Muscle of arm (tissue), 12 donors: ENCODE data around the gene CELF4. TPM values are rescaled to one million over a fixed set of nuclear protein-coding genes. Genes with fewer than 3 reads are reported as not detected.

Experiments used
- DNase-seq: peaks from one replicate; pipeline ENCODE4 v3.0.0-alpha.2; 2013
- polyA plus RNA-seq, 12 donors: library from polyadenylated mRNA; unstranded; fragments of 120-200 nt; gene quantifications; one replicate each; pipeline ENCODE4 v1.2.1, GENCODE V29; 2013; ENCODE audit not compliant: insufficient read length in 12 of 12

Gene CELF4
- polyA plus RNA-seq, 12 donors, result 0.53 to 9.5 (median 1.1) TPM; not detected in 1

DNA sequence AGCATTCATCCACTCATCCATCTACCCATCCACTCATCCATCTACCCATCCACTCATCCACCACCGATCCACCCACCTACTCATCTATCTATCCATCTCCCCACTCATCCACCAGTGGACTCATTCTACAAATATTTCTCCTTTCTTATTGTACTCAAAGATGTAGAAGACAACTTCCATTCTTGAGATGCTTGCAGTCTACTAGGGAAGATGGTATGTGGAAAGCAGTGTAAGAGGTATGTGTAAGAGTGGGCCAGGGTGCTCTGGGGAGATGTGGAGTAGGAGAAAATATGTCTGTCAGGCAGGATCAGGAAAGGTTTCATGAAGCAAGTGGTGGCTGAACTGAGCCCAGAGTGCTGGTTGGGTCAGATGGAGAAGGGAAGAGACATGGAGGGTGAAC, 150.8 kb downstream of the CELF4 start:
- no peak for DNase-seq

DNA sequence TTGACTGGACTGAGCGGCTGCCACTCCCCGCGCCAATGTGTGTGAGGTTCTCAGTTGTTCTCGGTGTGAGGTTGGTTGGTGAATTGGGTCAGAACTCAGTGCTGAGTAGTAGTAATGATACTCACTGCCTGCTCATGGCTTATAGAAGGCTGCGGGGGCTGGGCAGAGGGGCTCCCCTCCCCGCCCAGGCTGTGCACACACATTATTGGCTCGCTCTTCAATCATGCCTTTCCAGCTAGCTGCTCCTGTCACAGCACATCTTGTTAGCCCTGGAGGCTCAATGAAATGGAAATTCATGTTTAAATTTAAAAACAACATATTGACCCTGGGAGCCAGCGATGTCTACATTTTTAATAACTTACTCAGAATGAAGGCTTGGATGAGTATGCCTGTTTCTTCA, 152.8 kb downstream of the CELF4 start:
- DNase-seq, result no peak

DNA sequence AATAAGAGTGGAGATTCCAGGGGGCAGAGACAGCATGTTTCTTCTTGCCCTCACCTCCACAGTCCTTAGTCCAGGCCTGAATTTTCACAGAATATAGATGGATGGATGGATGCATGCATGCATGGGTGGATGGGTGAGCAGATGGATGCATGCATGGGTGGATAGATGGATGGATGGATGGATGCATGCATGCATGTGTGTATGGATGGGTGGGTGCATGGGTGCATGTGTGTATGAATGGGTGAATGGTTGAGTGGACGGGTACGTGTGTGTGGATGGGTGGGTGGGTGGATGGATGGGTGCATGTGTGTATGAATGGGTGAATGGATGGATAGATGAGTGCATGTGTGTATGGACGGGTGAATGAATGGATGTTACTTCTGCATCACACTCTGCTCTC, 153.3 kb downstream of the CELF4 start:
- DNase-seq, result no peak

DNA sequence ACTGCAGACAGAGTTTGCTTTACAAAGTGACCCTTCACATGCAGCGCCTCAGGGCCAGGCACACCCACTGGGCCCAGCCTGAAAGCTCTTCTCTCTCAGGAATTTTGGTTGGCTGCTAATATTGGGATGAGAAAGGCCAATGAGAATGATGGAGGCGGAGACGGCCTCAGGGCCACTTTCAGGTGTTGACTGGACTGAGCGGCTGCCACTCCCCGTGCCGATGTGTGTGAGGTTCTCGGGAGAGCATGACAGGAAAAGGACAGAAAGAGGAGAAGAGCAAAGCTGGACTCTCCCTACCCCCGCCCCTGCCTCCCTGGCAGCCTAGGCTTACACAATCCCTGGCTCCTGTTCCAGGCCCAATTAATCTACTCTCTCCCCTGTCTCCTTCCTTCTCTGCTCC, 155.7 kb downstream of the CELF4 start:
- no peak for DNase-seq

DNA sequence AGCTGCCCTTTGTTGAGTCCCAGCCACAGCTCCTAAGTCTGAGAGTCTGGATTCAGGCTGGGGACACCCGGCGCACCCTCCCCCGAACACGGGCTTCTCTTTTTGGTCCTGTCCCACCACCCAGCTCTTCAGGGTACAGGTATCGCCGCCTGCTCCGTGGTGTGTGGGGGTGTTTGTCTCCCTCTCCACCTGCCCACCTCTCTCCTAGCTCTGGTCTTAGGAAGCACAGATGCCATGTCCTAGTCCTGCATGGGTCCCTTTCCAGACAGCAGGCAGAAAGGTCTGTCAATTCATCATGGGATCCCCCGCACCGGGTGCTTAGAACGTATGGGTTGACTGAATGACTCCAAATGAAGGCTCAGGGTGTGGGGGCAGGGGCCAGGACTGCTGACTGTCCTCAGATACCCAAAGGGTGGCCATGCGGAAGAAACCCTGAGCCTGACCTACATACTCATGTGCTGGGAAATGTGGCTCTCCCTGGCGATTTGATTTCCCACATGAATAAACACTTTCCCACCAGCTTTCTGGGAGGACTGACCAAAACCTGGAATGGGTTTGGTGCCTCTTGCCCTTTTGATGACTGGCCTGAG, 156.8 kb downstream of the CELF4 start:
- DNase-seq, result no peak

DNA sequence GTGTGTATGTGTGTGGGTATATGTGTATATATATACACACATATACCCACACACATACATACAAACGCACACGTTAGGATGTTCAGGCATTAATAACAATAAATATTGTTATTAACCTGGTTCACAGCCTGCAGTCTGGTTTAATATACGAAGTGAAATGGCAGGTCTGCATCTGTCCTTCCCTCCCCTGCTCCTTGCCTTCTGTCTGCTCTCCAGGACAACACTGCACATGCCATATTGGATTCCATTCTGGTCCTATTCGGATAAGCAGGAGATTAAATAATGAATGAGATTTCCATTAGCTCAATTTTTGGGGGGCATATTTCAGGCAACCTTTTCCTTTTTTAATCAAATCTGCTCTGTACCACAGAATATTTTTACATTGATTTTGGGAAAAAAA, 158.0 kb downstream of the CELF4 start:
- no peak for DNase-seq

DNA sequence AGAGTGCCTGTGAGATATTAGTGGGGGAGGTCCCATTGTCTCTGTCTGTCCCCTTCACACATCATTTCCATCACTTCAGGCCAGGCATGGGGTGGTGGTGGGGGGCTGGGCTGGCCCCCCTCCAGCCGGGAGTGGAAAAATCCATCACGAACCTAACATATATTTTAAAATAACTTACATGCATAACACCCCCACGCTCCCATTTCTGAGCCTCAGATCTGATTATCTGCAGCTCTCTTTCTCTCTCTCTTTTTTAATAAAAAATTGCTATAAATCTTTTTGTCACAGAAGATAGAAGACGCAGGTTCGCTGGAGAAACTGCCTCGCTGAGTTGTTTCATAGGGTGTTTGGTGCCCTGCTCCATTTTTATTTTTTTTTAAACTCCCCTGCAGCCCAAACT, 159.8 kb downstream of the CELF4 start:
- DNase-seq, result no peak

DNA sequence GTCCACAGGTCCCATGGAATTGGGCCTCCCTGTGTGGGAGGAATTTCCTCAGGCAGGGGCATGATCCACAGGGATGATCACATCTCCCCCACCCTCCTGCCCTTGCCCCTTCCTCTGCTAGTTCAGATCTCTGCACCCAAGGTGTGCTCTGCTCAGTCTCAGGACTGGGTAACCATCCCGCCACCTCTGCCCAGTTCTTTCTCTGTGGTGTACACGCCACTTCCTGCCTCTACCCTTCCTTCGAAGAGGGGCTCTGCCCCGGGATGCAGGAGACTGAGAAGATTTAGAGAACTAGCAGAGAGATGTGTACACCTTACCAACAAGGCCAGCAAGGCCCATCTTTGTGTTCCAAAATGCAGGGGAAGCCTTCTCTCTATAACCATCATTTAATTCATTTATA, 160.4 kb downstream of the CELF4 start:
- no peak for DNase-seq

DNA sequence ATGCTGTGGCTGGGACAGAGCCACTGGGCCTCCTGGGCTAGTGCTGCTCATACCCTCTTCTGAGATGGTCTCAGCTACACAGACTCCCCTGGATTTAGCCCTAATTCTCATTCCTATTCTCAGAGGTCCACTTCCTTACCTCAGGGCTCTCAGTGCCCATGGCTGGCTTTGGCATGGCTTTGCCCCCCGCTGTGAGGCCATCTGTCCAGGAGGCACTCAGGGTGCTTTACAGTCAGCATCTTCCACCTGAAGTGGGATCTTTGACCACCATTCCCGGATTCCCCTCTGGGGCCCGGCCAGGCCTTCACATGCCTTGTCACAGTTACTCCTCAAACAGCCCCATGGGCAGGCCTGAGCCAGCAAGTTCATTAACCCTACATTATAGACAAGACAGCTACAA, 161.8 kb downstream of the CELF4 start:
- DNase-seq, result no peak

DNA sequence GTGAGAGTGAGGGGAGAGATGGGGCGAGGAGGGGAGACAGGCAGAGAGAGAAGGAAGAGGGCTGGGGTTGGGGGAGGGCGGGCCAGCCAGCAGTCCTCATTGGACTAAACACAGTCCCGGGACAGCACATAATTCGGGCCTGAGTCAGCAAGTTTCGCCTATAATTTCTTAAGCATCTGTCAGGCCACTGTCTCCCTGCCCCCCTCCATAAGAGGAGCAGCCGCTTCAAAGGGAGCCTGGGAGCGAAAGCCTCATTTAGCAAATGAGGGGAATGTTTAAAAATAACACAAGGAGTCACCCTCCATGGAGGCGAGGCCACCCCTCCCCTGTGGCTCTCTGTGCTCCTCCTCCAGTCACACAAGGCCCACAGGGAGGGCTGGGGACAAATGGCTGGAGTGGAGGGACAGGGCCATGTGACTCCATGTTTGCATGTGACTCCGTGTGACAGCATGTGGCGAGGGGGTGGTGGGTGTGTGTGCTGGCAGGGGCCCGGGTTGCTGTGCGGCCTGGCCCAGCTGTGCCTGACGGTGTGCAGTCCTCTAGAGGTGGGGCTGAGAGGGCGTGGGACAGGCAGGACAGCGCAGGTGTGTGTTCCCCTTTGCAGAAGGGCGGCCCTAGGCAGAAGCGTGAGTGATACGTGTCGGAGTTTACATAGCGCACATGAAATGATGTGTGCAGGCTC, 162.4 kb downstream of the CELF4 start:
- peak; percentile 58 for DNase-seq

DNA sequence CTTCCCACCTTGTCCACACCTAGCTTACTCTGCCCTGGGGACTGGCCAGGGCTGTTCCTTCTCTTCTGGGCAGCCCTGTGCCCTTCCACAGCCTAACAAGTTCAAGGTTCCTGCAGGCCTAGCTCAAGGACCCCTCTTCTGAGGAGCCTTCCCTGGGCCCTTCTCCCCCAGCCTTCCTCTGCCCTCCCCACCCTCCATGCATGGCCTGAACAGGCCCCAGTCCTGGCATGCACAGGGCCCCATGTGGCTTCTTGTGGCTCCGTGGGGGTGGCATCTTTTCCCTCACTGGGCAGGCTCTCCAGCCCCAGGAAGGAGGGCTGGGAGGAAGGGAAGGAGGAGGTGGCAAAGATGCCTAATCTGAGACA, 162.9 kb downstream of the CELF4 start:
- no peak for DNase-seq

DNA sequence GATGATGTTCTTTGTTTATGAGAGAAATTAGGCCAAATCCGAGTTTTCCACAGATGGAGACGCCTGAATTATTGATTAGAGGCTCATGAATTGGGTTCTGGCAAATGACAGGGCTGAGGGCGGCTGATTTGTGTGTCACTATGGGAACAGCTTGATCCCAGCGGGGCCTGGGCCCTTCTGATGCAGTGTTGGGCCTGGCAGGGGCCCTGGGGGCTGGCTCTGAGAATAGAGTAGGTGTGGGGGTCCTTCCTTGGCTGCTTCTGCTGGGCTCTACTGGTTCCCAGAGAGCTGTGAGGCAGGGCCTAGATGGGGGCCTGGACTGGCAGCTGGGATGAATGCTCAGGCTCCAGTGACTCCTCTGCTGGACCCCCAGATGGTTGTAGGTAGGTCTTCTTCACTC, 164.8 kb downstream of the CELF4 start:
- no peak for DNase-seq

DNA sequence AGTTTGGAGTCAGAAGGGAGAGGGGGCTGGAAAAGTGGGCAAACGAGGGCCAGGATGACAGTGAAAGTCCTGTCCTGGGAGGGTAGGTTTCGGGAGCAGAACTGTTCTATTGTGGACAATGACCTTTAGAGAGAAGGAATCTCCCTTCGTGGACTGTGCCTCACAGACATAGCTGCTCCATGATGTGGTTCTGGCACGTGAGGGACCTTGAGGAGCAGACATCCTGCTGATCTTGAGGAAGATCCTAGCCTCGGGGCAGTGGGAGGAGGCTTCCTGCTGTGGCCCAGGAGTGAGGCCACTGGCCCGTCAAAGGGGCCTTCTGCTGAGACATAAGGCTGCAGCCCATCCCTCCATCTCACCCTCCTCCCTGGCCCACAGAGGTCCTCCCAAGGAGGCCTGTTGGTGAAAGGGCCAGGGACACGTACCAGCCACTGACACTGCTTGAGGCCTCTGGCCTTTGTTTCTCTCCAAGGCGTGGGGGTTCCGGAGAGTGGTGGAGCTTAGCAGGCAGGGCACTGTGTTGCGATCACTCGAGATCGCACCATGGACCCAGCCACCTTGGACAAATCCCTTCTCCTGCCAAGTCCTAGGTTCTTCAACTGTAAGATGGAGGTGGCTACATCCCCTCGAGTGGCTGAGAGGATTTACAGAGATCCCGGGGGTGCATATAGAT, 167.2 kb downstream of the CELF4 start:
- no peak for DNase-seq

DNA sequence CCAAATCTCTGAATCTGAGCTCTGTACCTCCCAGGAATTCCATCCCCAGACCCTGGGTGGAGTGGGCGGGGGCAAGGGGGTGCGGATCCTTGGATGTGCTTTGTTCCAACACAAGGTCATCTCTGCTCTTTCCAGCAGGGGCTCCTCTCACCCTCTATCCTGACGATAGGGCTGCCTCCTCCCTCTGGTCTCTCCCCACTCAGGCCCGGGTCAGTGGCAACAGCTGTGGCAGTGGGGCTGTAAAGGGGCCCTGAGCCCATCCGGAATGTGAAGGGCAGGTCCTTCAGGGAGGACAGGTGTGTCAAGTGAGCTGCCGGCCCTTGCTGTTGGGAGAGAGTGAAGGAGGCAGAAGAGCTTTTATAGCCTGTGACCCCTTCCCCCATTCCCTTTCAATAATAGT, 167.8 kb downstream of the CELF4 start:
- DNase-seq, result no peak

DNA sequence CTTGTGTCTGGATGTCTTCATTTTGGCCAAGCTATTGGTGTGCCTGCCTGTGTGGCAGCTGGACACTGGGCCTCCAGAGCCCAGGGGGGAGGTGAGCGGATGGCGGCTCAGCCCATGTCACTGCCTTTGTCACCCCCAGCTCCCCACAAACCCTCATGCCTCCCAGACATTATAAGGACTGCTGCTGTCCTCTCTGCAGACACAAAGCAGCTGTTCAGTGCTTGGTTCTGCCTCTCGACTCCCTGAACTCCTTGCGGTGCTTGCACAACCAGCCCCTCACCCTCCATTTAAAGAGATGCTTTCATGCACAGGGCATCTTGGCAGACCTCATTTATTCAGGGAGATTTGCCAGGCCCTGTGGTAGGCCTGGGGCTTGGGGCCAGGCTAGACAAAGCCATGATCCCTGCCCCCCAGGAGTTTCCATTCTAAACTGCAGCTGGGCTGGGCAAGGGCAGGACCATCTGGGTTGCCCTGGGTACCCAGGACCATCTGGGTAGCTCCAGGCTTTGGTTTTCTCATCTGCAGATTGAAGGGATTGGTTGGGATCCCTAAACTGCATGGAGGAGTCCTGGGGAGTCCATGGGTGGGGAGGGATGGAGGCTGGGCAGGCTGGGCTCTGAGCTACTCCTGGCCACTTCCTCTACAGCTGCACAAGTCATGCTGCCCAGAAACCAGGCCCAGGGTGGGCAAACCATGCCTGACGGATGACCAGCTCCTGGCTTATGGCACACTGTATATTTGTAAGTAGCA, 168.5 kb downstream of the CELF4 start:
- DNase-seq, result no peak

DNA sequence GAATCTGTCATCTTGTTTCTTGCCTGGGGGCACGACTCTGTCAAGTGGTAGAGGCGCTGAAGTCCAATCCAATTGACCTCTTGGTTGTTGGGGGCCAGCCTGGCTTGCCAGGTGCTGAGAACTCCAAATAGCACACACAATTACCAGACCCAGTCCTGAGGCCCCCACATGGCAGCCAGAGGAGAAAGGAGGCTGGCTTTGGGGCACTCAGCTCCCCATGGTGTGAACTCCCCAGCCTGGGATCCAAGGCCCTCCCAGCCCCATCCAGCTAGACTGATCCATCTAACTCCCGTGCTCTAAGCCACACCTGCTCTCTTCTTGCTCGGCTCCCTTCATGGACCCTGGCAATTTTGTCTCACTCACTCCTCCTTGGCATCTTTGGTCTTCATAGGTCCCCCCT, 170.0 kb downstream of the CELF4 start:
- no peak for DNase-seq

DNA sequence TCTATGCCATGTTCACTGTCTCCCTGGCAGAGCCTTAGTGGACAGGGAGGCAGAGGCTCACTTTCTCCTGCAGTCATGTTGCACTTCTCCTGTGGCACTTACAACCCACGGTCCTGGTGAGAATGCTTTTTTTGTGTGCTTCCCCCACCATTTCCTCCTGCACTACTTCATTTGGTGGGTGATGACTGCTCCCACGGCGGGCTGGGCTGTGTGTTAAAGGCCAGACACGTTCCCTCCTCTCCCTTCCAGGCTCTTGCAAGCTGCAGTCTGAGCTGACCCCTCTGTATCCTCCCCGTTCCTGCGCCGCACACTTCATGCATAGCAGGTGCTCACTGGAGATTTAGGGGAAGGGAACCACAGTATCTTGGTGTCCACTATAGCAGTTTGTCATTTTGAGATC, 170.5 kb downstream of the CELF4 start:
- DNase-seq, result no peak

DNA sequence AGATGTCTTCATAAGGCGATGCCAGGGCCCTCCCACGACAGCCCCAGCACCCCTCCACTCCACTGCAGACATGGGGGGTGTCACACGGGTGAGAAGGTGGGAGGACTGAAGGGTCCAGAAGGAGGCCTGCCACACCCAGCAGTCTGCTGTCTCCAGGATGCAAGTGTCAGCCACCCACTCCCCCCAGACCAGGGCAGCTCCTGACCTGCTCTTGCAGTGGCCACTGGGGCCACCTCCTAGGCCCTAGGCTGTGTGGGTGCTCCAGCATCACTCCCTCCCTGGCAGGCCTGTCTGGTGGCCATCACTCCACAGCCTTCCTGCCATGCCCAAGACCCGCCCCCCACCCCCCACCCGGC, 171.0 kb downstream of the CELF4 start:
- no peak for DNase-seq

DNA sequence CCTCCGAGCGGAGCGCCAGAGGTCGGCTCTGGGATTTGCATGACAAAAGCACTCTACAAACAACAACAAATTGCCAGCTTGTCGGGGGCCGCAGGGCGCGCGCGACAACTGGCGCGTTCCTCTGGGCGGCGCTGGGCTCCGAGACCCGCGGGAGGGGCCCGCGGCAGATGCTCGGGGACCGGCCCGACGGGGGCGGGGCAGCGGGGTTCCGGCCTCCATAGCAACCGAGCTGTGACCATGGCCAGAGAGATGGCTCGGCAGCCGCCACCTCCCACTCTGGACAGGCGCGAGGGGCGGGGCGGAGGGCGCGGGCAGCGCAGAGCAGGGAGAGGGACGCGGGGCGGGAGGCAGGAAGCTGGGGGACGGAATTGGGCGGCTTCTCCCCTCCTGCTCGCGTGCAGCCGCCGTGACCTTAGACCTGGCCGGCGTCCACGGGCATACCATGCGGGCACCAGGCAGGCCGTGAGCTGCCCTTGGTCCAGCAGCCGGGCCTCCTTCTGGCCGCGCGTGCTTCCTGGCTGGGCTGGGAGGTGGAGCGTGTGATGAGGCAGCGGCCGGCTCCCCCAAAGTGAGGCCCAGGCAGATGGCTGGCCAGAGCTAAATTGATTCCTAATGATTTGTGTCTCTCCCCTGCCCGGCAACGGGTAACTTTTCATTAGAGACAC, 171.5 kb downstream of the CELF4 start:
- peak; percentile 84 for DNase-seq

DNA sequence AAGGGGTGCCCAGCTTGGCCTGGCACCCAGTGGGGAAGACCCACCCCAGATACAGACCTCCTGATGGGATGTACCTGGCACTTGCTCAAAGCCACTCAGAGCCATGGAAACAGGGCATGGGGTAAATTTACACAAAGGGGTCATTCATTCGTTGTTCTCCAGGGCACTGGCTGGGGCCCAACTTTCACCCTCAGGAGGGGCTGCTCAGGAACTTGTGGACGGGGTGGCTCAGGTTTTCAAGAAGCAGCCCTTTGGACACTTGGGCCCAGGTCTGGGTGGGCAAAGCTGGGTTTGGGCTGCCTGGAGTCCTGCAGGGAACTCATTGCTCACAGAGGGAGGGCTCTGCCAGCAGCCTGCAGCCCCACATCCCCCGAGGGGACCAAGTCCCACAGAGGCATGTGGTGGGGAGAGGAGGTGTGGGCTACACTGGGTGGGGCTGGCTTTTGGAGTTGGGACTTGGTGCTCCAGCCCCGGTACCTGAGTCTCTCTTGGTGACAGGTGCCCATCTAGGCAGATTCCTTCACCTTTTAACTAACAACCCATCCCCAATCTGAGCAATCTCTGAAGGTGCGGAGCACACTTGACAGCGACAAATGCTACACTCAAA, 172.3 kb downstream of the CELF4 start:
- no peak for DNase-seq

DNA sequence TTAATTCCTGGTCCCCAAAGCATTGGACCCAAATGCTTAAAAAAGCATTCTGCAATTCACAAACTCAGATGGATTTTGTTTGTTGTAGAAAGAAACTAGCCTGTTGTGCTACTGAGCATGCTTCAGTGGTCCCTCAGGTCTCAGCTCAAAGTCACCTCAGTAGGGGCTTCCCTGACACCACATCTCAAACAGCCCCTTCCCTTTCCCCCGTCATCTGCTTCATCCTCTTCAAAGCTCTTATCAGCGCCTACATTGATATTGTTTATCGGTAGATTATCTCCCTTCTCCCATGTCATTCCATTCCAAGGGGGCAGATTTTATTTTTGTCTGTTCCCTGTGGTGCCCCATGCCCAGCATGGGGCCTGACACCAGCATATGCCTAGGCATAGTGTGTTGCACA, 172.9 kb downstream of the CELF4 start:
- DNase-seq, result no peak
